Measurements from ENCODE around the gene NEURL2. TPM values are rescaled to one million over a fixed set of nuclear protein-coding genes. Genes with fewer than 3 reads are reported as not detected.

Gene NEURL2
- polyA plus RNA-seq, 1 donor (not counting 4 experiments of a cell fraction or from before 2014, with no cell fraction given): 0.49 TPM

GRCh38 chr20:45848969-45849582, 41.9 kb downstream of the NEURL2 start:
- Histone ChIP-seq H3K4me1 (ENCODE audit: control insufficient read depth, extremely low read depth, insufficient read depth, low read length) (no peaks in the 10 kb centered on the region), H3K4me2 (ENCODE audit: control insufficient read depth, extremely low read depth, insufficient read depth, low read depth, low read length) (no peak overlapping the region), H3K79me2 (ENCODE audit: control insufficient read depth, insufficient read depth, low read length) (no peaks in the 10 kb centered on the region), H4K20me1 (ENCODE audit: control insufficient read depth, extremely low read depth, insufficient read depth, low read length) (no peaks in the 10 kb centered on the region), H3K27me3 (ENCODE audit: control insufficient read depth, extremely low read depth, insufficient read depth, low read length) (no peaks in the 10 kb centered on the region), H3K27ac (ENCODE audit: control insufficient read depth, insufficient read depth, low read length) (no peak overlapping the region), H3K36me3 (ENCODE audit: control insufficient read depth in 2 of 2, extremely low read depth in 1 of 2, insufficient read depth in 2 of 2, low read length in 2 of 2) (peaks cover 7 to 12% of the 10 kb centered on the region in 2 experiments), H3K9ac (ENCODE audit: control insufficient read depth, extremely low read depth, insufficient read depth, low read length) (no peak overlapping the region), H3K9me1 (ENCODE audit: control insufficient read depth, extremely low read depth, insufficient read depth, low read length) (no peaks in the 10 kb centered on the region), H3K4me3 (ENCODE audit: control insufficient read depth in 2 of 3, extremely low read depth in 1 of 3, insufficient read depth in 2 of 3, low read depth in 1 of 3, low read length in 3 of 3) (no peak overlapping the region), H2AFZ (ENCODE audit: control insufficient read depth, low read length) (no peak overlapping the region), H3K9me3 (ENCODE audit: control insufficient read depth, low read depth, low read length) (no peaks in the 10 kb centered on the region)
- no peak for FAIRE-seq
- dilution Hi-C loops (cut with MboI; ENCODE audit: extremely low pct_ligation_motif_present, low sequenced_read_pairs): no loop called here
- DNase-seq (ENCODE audit: low read depth, low spot score): no peak
- TF ChIP-seq CTCF (optimal IDR thresholded peaks at IDR 0.05 in 1 of 3, IDR thresholded peaks at IDR 0.05 in 1 of 3, conservative IDR thresholded peaks at IDR 0.05 in 1 of 3; ENCODE audit: extremely low read depth in 1 of 3, insufficient read depth in 2 of 3, low read length in 3 of 3) (no peak), EZH2 (IDR thresholded peaks at IDR 0.05; ENCODE audit: low read length) (no peak)

- Histone ChIP-seq H3K27me3 (ENCODE audit: control insufficient read depth, extremely low read depth, insufficient read depth, low read length) (no peaks in the 10 kb centered on the region), H3K4me2 (ENCODE audit: control insufficient read depth, extremely low read depth, insufficient read depth, low read depth, low read length) (no peak overlapping the region), H3K9me3 (ENCODE audit: control insufficient read depth, low read depth, low read length) (no peaks in the 10 kb centered on the region), H3K4me1 (ENCODE audit: control insufficient read depth, extremely low read depth, insufficient read depth, low read length) (no peaks in the 10 kb centered on the region), H3K9me1 (ENCODE audit: control insufficient read depth, extremely low read depth, insufficient read depth, low read length) (no peaks in the 10 kb centered on the region), H3K36me3 (ENCODE audit: control insufficient read depth in 2 of 2, extremely low read depth in 1 of 2, insufficient read depth in 2 of 2, low read length in 2 of 2) (peaks cover 12% of the 10 kb centered on the region in 2 experiments), H3K4me3 (ENCODE audit: control insufficient read depth in 2 of 3, extremely low read depth in 1 of 3, insufficient read depth in 2 of 3, low read depth in 1 of 3, low read length in 3 of 3) (no peak overlapping the region), H2AFZ (ENCODE audit: control insufficient read depth, low read length) (no peak overlapping the region), H3K79me2 (ENCODE audit: control insufficient read depth, insufficient read depth, low read length) (no peaks in the 10 kb centered on the region), H4K20me1 (ENCODE audit: control insufficient read depth, extremely low read depth, insufficient read depth, low read length) (no peaks in the 10 kb centered on the region), H3K27ac (ENCODE audit: control insufficient read depth, insufficient read depth, low read length) (no peak overlapping the region), H3K9ac (ENCODE audit: control insufficient read depth, extremely low read depth, insufficient read depth, low read length) (no peak overlapping the region)
- no peak for TF ChIP-seq CTCF (optimal IDR thresholded peaks at IDR 0.05 in 1 of 3, IDR thresholded peaks at IDR 0.05 in 1 of 3, conservative IDR thresholded peaks at IDR 0.05 in 1 of 3; ENCODE audit: extremely low read depth in 1 of 3, insufficient read depth in 2 of 3, low read length in 3 of 3)
- TF ChIP-seq EZH2 (IDR thresholded peaks at IDR 0.05; ENCODE audit: low read length): no peak
- dilution Hi-C loops (cut with MboI; ENCODE audit: extremely low pct_ligation_motif_present, low sequenced_read_pairs): no loop called here
- FAIRE-seq (no peak), DNase-seq (ENCODE audit: low read depth, low spot score) (no peak)
Measured at GRCh38 chr20:45848421-45848820, 42.6 kb downstream of the NEURL2 start.
